CD14-positive monocyte (primary cell): Measurements from ENCODE around the gene BRD9. TPM values are rescaled to one million over a fixed set of nuclear protein-coding genes. Genes with fewer than 3 reads are reported as not detected.

Experiments used
- DNase-seq, 3 donors: peaks; one replicate each; pipeline ENCODE4 v3.0.0-alpha.2; 2011 to 2022
- H2AFZ ChIP-seq: 2 replicates; pipeline ENCODE4 v1.6.0; 2012; ENCODE audit warnings: mild to moderate bottlenecking, low read depth, low read length, inconsistent platforms; ENCODE audit not compliant: insufficient read depth, poor library complexity, severe bottlenecking
- H3K27ac ChIP-seq, 2 donors: 1 replicate in 1 of 2; 2 replicates in 1 of 2; pipeline ENCODE4 v1.5.1; 2012 to 2013; ENCODE audit warnings: low read length in 2 of 2, control low read depth in 1 of 2, inconsistent platforms in 1 of 2, low read depth in 1 of 2, mild to moderate bottlenecking in 1 of 2
- H3K27me3 ChIP-seq, 2 donors: one replicate each; pipeline versions ENCODE4 v1.6.0 to v1.6.1; 2011 to 2013; ENCODE audit warnings: low read length in 2 of 2; ENCODE audit not compliant: control insufficient read depth in 2 of 2, insufficient read depth in 2 of 2
- H3K36me3 ChIP-seq, 2 donors: replicated peaks in 1 of 2; 1 replicate in 1 of 2; 2 replicates in 1 of 2; pipeline versions ENCODE4 v1.5.1 to v1.6.1; 2012 to 2013; ENCODE audit warnings: low read length in 2 of 2, control low read depth in 1 of 2, inconsistent platforms in 1 of 2, mild to moderate bottlenecking in 1 of 2; ENCODE audit not compliant: insufficient read depth in 2 of 2, control insufficient read depth in 1 of 2
- H3K4me1 ChIP-seq, 2 donors: 1 replicate in 1 of 2; 2 replicates in 1 of 2; pipeline versions ENCODE4 v1.5.1 to v1.6.1; 2012 to 2013; ENCODE audit warnings: low read length in 2 of 2, control low read depth in 1 of 2, inconsistent platforms in 1 of 2, mild to moderate bottlenecking in 1 of 2, moderate library complexity in 1 of 2; ENCODE audit not compliant: insufficient read depth in 2 of 2, control insufficient read depth in 1 of 2
- H3K4me2 ChIP-seq: replicated peaks from 2 replicates; pipeline ENCODE3; 2012; ENCODE audit warnings: low read length, moderate library complexity, mild to moderate bottlenecking; ENCODE audit not compliant: poor library complexity, severe bottlenecking; ENCODE audit errors: extremely low read depth
- H3K4me3 ChIP-seq, 3 experiments: fragments of 200-600 bp in 1 of 3; sonication (generic) in 1 of 3; replicated peaks in 1 of 3; 1 replicate in 2 of 3; 2 replicates in 1 of 3; pipeline ENCODE4 v1.5.1; 2011 to 2013; ENCODE audit warnings: low read length in 3 of 3, mild to moderate bottlenecking in 3 of 3, control low read depth in 2 of 3, low read depth in 2 of 3, inconsistent platforms in 1 of 3, moderate library complexity in 1 of 3
- H3K79me2 ChIP-seq: 2 replicates; pipeline ENCODE4 v1.6.0; 2012; ENCODE audit warnings: mild to moderate bottlenecking, control low read depth, inconsistent platforms, low read length, moderate library complexity; ENCODE audit not compliant: insufficient read depth
- H3K9ac ChIP-seq: 2 replicates; pipeline ENCODE4 v1.6.0; 2017; ENCODE audit warnings: low read length, mild to moderate bottlenecking; ENCODE audit not compliant: insufficient read depth, poor library complexity, severe bottlenecking
- H3K9me3 ChIP-seq, 2 donors: replicated peaks in 1 of 2; 1 replicate in 1 of 2; 2 replicates in 1 of 2; pipeline versions ENCODE4 v1.5.1 to v1.6.1; 2012 to 2013; ENCODE audit warnings: low read length in 2 of 2, control low read depth in 1 of 2; ENCODE audit not compliant: control insufficient read depth in 1 of 2, insufficient read depth in 1 of 2
- H4K20me1 ChIP-seq: 2 replicates; pipeline ENCODE4 v1.6.0; 2012; ENCODE audit warnings: mild to moderate bottlenecking, low read length, control low read depth, moderate library complexity; ENCODE audit not compliant: insufficient read depth
- H3K27ac Mint-ChIP-seq, 7 donors: one replicate each; pipeline ENCODE4 v1.8.0; 2020; ENCODE audit warnings: mild to moderate bottlenecking in 7 of 7, mixed read lengths in 7 of 7, moderate library complexity in 6 of 7, inconsistent platforms in 2 of 7
- H3K27me3 Mint-ChIP-seq, 3 donors: one replicate each; pipeline ENCODE4 v1.8.0; 2021 to 2022; ENCODE audit warnings: low read depth in 3 of 3, mild to moderate bottlenecking in 3 of 3, mixed read lengths in 3 of 3, moderate library complexity in 3 of 3, inconsistent platforms in 1 of 3
- H3K36me3 Mint-ChIP-seq, 2 donors: one replicate each; pipeline ENCODE4 v1.8.0; 2020; ENCODE audit warnings: mixed read lengths in 2 of 2, inconsistent platforms in 1 of 2, mild to moderate bottlenecking in 1 of 2
- H3K4me1 Mint-ChIP-seq: one replicate; pipeline ENCODE4 v1.8.0; 2020; ENCODE audit warnings: mild to moderate bottlenecking, mixed read lengths
- H3K4me3 Mint-ChIP-seq, 2 donors: one replicate each; pipeline ENCODE4 v1.8.0; 2020; ENCODE audit warnings: mild to moderate bottlenecking in 2 of 2, mixed read lengths in 2 of 2, moderate library complexity in 1 of 2
- H3K9me3 Mint-ChIP-seq, 7 donors: one replicate each; pipeline ENCODE4 v1.8.0; 2020 to 2022; ENCODE audit warnings: mixed read lengths in 7 of 7, mild to moderate bottlenecking in 6 of 7, moderate library complexity in 6 of 7, inconsistent platforms in 2 of 7
- CTCF ChIP-seq: fragments of 200-600 bp; IDR thresholded peaks from one replicate; pipeline ENCODE4 v1.8.0; 2022; ENCODE audit warnings: antibody characterized with exemption, mild to moderate bottlenecking
- WGBS: methylation state at CpG from one replicate; pipeline ENCODE4 v1.1.5; 2013; ENCODE audit warnings: missing lambda C conversion rate; ENCODE audit not compliant: insufficient coverage; 5-methylcytosine and 5-hydroxymethylcytosine counted together
- intact Hi-C, 2 donors: fragments of 100-400 bp; cut with micrococcal nuclease; formaldehyde crosslinking; loops; one replicate each; pipeline versions ENCODE4 v1.15.0 to v1.15.1; 2023
- polyA plus RNA-seq, 3 donors: library from polyadenylated mRNA; depleted of rRNA in 1 of 3; unstranded in 2 of 3; stranded (reverse) in 1 of 3; fragments of 300-500 nt in 2 of 3; fragments of >200 nt in 1 of 3; fragmentation: Illumina TruSeq in 2 of 3; gene quantifications; 1 replicate in 2 of 3; 2 replicates in 1 of 3; pipeline ENCODE4 v1.2.3, GENCODE V29; 2012 to 2021

The BRD9 gene
- polyA plus RNA-seq, 3 donors: 5.3 to 22.7 (median 9.3) TPM

GRCh38 chr5:863244-863805 lies 29.3 kb downstream of the BRD9 start:
- no peak overlapping the region for H2AFZ ChIP-seq
- WGBS: 95% methylated on average over 9 of the region's 16 CpGs
- no peaks in the 10 kb centered on the region for H3K27me3 ChIP-seq
- peaks cover 0 to 5% (median 0%) of the 10 kb centered on the region in 7 donors for H3K9me3 Mint-ChIP-seq
- no peak overlapping the region for H3K9ac ChIP-seq
- H3K4me3 Mint-ChIP-seq: no peak overlapping the region
- no peaks in the 10 kb centered on the region for H3K79me2 ChIP-seq
- TF ChIP-seq CTCF: no peak
- no peak overlapping the region for H3K27ac Mint-ChIP-seq
- no peaks in the 10 kb centered on the region for H3K4me1 ChIP-seq
- H3K4me3 ChIP-seq: no peak overlapping the region
- H3K27me3 Mint-ChIP-seq: no peaks in the 10 kb centered on the region
- intact Hi-C loops: no loop called here
- no peaks in the 10 kb centered on the region for H3K4me1 Mint-ChIP-seq
- H3K36me3 ChIP-seq: peaks cover 54 to 61% of the 10 kb centered on the region in 2 donors
- peaks cover 62 to 63% of the 10 kb centered on the region in 2 donors for H3K36me3 Mint-ChIP-seq
- no peak overlapping the region for H3K27ac ChIP-seq
- H4K20me1 ChIP-seq: no peaks in the 10 kb centered on the region
- no peak for DNase-seq
- no peak overlapping the region for H3K4me2 ChIP-seq
- H3K9me3 ChIP-seq: no peaks in the 10 kb centered on the region

GRCh38 chr5:862367-863243 lies 30.0 kb downstream of the BRD9 start:
- H3K4me3 Mint-ChIP-seq: no peak overlapping the region
- H3K27ac Mint-ChIP-seq: no peak overlapping the region
- 92% methylated on average over 23 of the region's 25 CpGs for WGBS
- H3K4me2 ChIP-seq: no peak overlapping the region
- no peak overlapping the region for H3K27ac ChIP-seq
- no peaks in the 10 kb centered on the region for H3K9me3 ChIP-seq
- no peaks in the 10 kb centered on the region for H3K27me3 ChIP-seq
- peaks cover 47 to 53% of the 10 kb centered on the region in 2 donors for H3K36me3 ChIP-seq
- peaks cover 54 to 56% of the 10 kb centered on the region in 2 donors for H3K36me3 Mint-ChIP-seq
- H3K4me1 Mint-ChIP-seq: no peaks in the 10 kb centered on the region
- H3K9ac ChIP-seq: no peak overlapping the region
- no peaks in the 10 kb centered on the region for H4K20me1 ChIP-seq
- no peak overlapping the region for H2AFZ ChIP-seq
- no peaks in the 10 kb centered on the region for H3K4me1 ChIP-seq
- H3K27me3 Mint-ChIP-seq: no peaks in the 10 kb centered on the region
- no peak for DNase-seq
- H3K79me2 ChIP-seq: no peaks in the 10 kb centered on the region
- H3K9me3 Mint-ChIP-seq: peaks cover 0 to 5% (median 0%) of the 10 kb centered on the region in 7 donors
- intact Hi-C loops: no loop called here
- no peak overlapping the region for H3K4me3 ChIP-seq
- TF ChIP-seq CTCF: no peak
